K562 (cell line): ENCODE data around the gene PPP1CC.
"Not testable (repeated sequence)": the region's sequence is repeated elsewhere in the genome, so short reads cannot be mapped to it uniquely, and the experiment has no call there.

Source experiments
- FOXJ3 ChIP-seq: sonication (generic); formaldehyde crosslinking; IDR thresholded peaks from 2 replicates; pipeline ENCODE4 v1.4.0; 2020; ENCODE audit warnings: mild to moderate bottlenecking, missing genetic modification reagents
- ZBTB8A ChIP-seq: fragments of 450-650 bp; IDR thresholded peaks from 2 replicates; pipeline ENCODE4 v1.6.1; 2018; ENCODE audit warnings: mild to moderate bottlenecking, moderate library complexity; ENCODE audit not compliant: partially characterized antibody
- ZFP30 ChIP-seq: fragments of 250-450 bp; sonication (Bioruptor Pico); IDR thresholded peaks from 2 replicates; pipeline ENCODE4 v1.8.0; 2022; ENCODE audit warnings: moderate library complexity, mild to moderate bottlenecking, inconsistent platforms, borderline replicate concordance
- TF ChIP-seq, protein P1 (sequence below), 3 experiments: IDR thresholded peaks in 2 of 3; conservative IDR thresholded peaks in 1 of 3; 2 replicates each; pipeline ENCODE4 v1.5.1; 2011 to 2012; ENCODE audit warnings: low read length in 3 of 3, mild to moderate bottlenecking in 3 of 3, control low read depth in 2 of 3, improper control_type of control experiment in 1 of 3, inconsistent platforms in 1 of 3, low read depth in 1 of 3, mixed read lengths in 1 of 3, moderate library complexity in 1 of 3; ENCODE audit not compliant: insufficient read depth in 2 of 3

DNA sequence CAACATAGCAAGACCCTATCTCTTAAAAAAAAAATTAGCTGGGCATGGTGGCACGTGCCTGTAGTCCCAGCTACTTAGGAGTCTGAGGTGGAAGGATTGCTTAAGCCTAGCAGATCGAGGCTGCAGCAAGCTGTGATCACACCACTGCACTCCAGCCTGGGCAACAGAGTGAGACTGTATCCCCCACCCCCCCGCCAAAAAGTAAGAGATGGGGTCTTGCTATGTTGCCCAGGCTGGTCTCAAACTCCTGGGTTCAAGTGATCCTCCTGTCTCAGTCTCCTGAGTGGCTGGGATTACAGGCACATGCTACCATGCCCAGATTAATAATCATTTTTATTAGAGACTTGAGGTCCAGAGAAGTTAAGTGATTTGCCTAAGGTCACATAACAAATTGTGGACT, 22.9 kb upstream of the PPP1CC start:
- TF ChIP-seq, protein P1, sequence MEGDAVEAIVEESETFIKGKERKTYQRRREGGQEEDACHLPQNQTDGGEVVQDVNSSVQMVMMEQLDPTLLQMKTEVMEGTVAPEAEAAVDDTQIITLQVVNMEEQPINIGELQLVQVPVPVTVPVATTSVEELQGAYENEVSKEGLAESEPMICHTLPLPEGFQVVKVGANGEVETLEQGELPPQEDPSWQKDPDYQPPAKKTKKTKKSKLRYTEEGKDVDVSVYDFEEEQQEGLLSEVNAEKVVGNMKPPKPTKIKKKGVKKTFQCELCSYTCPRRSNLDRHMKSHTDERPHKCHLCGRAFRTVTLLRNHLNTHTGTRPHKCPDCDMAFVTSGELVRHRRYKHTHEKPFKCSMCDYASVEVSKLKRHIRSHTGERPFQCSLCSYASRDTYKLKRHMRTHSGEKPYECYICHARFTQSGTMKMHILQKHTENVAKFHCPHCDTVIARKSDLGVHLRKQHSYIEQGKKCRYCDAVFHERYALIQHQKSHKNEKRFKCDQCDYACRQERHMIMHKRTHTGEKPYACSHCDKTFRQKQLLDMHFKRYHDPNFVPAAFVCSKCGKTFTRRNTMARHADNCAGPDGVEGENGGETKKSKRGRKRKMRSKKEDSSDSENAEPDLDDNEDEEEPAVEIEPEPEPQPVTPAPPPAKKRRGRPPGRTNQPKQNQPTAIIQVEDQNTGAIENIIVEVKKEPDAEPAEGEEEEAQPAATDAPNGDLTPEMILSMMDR (IDR thresholded peaks at IDR 0.05 in 2 of 3, conservative IDR thresholded peaks at IDR 0.05 in 1 of 3; ENCODE audit: insufficient read depth in 2 of 3, low read depth in 1 of 3, low read length in 3 of 3), result not testable (repeated sequence)
- TF ChIP-seq ZFP30 (CRISPR knock-in tag); FOXJ3; ZBTB8A: not testable (repeated sequence)
